ENCODE data around the gene CYP4F22. TPM values are rescaled to one million over a fixed set of nuclear protein-coding genes. Genes with fewer than 3 reads are reported as not detected.

Gene CYP4F22
- total and polyA plus RNA-seq, 12 donors = not detected

DNA sequence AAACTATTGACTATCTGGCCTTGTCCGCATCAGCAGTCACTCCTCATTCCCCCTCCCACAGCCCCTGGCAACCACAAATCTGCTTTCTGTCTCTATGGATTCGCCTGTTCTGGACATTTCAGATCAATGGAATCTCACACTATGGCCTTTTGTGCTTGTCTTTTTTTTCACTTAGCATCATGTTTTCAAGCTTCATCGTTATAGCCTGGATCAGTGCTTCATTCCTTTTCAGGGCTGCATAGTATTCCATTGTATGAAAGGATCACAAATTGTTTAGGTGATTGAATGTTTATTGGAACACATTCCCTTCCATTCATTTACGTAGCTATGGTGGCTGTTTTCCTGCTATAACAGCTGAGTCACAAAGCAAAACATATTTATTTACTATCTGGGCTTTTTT is 21.3 kb upstream of the CYP4F22 start:
- ATAC-seq (no peak), DNase-seq (no peak)
- TF ChIP-seq CTCF (IDR thresholded peaks at IDR 0.05) = no peak
- H3K4me3 ChIP-seq = no peak overlapping the region
- H3K27me3 ChIP-seq = no peaks in the 10 kb centered on the region
- H3K4me1 ChIP-seq = no peaks in the 10 kb centered on the region
- peaks cover 0 to 8% (median 0%) of the 10 kb centered on the region in 11 donors for H3K9me3 ChIP-seq
- WGBS, 2 donors = 89 to 91% methylated on average over 4 of the region's 4 CpGs
- H3K27ac ChIP-seq = no peak overlapping the region
- intact Hi-C loops (cut with DNase I) = no loop called here
- no peaks in the 10 kb centered on the region for H3K36me3 ChIP-seq

DNA sequence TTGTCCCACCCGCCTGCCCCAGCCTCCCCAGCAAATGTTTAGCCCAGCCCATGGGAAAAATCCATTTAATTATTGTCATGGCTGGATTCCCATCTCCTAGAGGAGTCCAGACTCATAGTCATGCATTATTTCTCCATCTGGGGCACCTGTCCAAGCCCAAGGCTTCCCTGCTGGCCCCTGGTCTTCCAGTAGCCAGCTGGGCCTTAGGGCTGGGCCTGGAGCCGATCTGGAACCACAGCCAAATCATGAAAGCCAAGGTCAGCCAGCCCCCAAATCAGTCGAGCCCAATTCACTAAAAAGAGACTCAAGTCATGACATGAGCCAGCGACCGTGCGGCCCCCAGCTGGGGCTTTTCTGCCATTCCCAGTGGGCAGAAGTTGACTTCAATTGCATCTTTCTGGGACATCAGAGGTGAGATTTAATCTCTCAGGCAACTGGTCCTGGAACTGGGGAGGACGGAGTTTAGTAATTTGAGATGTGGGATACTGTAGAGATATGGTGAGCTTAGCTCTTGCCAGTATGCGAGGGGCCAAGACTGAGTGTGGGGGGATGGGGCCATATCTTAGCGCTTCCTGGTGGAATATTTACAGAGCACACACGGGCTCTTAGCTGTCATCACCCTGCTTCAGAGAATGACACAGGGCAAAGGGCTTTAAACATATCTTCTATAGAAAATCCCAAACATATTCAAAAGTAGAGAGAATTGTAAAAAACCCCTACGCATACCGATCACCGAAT is 19.7 kb upstream of the CYP4F22 start:
- Histone ChIP-seq H3K36me3 (no peaks in the 10 kb centered on the region), H3K27me3 (no peaks in the 10 kb centered on the region), H3K4me3 (no peak overlapping the region), H3K27ac (no peak overlapping the region), H3K9me3 (peaks cover 0 to 13% (median 0%) of the 10 kb centered on the region in 11 donors), H3K4me1 (no peaks in the 10 kb centered on the region)
- WGBS, 2 donors = 50% methylated on average over 13 of the region's 13 CpGs
- peak in 5 of 8 donors; percentile 27 to 71 (median 41) for ATAC-seq
- no peak for TF ChIP-seq CTCF (IDR thresholded peaks at IDR 0.05)
- intact Hi-C loops (cut with DNase I) = no loop called here
- DNase-seq = peak in 1 of 2 donors; percentile 49

GRCh38 chr19:15495151-15495550 is 13.2 kb upstream of the CYP4F22 start:
- peak overlapping the region in 1 of 10 donors; percentile 0 for H3K27ac ChIP-seq
- 71 to 94% methylated on average over 1 of the region's 1 CpG for WGBS, 2 donors

More at GRCh38 chr19:15495151-15495550, 13.2 kb upstream of the CYP4F22 start:
- Histone ChIP-seq H3K9me3 (peaks cover 0 to 9% (median 0%) of the 10 kb centered on the region in 11 donors), H3K4me3 (no peak overlapping the region), H3K27me3 (peaks cover 0 to 6% (median 3%) of the 10 kb centered on the region in 7 donors), H3K36me3 (no peaks in the 10 kb centered on the region), H3K4me1 (no peaks in the 10 kb centered on the region)
- no peak for TF ChIP-seq CTCF (IDR thresholded peaks at IDR 0.05)
- ATAC-seq (no peak), DNase-seq (no peak)
- intact Hi-C loops (cut with DNase I) = no loop called here
